Stimulated activated CD8-positive, alpha-beta memory T cell treated with anti-CD3 and anti-CD28 coated beads, Interleukin-4, amount 100 ng/mL, for 48 hours (primary cell): ENCODE measurements around the gene CAMSAP2.

Experiments used
- DNase-seq: peaks from one replicate; pipeline ENCODE4 v3.0.0-alpha.2; 2020

The CAMSAP2 gene

DNA sequence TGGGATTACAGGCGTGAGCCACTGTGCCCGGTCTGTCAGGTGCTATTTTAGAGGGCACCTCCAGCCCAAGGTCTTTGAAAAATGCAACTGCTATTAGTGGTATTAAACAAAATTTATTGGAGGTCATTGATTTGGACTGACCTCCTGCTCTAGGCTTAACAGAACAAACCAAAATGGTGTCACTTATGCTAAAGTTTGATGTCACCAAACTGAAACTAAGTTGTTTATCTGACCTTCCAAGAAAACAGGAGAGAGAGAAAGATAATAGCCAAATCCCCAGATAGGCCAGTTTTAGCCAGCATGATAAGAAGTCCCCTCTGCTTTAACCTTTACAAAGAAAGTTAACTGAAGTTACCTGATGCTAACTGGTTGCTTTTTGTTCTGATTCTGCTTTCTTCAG is 147.9 kb downstream of the CAMSAP2 start:
- no peak for DNase-seq

DNA sequence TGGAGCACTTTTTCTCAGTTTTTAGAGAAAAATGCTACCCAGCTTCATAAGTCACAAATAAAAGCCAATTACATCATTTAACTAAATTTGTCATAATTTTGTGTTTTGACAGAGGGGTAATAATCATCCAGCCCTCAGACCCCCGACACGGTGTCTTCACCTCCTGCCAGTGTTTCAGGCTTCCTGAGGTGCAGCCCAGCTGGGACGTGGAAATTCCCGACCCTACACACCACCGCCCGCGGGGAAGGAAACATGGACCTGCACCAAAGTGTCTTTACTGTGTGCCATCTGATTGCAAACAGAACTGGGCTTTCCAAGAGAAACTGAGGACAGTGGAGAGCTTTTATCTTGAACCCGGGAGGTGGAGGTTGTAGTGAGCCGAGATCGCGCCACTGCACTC is 148.3 kb downstream of the CAMSAP2 start:
- no peak for DNase-seq

DNA sequence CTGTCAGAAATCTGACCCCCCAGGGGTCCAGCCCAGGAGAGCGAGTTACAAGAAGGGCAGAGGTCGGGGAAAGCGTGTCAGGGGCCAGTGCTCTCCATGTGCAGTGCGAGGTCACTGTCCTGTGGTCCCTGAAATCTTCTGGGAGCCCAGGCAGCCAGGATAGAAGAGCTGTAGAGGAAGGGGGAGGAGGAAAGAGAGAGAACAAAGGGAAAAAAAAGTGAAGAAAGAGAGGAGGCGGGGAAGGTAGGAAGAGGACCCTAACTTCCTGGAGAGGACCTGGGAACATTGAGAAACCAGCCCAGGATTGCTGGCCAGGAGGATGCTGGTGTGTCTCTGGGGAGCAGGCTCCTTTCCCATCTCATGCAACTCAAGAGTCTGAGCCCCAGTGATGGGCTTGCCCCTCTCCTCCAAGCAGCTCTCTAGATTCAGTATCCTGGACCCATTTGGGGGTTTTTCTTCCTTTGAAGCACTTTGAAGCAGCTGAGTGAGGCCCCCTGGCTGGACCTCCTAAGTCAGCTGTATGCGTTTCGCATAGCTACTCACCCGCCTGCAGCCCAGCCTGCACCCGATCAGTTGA is 149.2 kb downstream of the CAMSAP2 start:
- DNase-seq: no peak

DNA sequence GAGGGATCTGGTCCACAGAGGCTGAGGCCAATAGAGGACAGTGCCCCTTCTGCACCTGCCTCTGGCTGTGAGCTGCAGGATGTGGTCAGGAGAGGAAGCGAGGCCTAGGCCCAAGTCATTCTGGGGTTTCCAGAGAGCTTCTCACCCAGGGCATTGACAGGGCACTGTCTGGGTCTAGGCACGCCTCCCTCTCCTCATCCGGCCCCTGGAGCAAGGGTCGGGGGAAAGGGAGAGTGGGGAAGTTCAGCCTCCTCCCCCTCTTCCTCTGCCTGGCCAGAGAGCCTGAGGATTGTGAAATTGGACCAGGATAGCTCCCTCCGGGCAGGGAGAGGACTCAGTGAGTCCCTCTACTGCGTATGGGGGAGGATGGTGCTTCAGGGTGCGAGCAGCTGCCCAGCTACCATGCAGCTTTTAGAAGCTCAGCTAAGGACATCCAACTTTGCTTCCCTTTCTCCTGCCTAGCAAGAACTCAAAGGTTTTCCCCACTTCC is 149.7 kb downstream of the CAMSAP2 start:
- DNase-seq: peak; percentile 73

DNA sequence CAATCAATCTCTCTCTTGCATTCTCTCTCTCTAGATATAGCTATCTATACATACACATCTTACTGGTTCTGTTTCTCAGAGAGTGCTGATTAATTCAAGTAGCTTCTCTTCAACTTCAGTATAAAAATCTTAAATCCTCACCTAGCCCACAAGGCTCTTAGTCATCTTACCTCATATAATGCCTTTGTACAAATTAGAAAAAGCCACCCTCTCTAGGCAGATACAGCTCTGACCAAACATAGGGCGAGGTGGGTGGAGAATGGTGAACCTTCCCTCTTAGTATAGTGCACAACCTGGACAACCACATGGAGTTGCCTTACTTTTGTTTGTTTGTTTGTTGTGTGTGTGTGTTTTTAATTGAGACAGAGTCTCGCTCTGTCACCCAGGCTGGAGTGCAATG is 150.9 kb downstream of the CAMSAP2 start:
- DNase-seq: peak; percentile 53

DNA sequence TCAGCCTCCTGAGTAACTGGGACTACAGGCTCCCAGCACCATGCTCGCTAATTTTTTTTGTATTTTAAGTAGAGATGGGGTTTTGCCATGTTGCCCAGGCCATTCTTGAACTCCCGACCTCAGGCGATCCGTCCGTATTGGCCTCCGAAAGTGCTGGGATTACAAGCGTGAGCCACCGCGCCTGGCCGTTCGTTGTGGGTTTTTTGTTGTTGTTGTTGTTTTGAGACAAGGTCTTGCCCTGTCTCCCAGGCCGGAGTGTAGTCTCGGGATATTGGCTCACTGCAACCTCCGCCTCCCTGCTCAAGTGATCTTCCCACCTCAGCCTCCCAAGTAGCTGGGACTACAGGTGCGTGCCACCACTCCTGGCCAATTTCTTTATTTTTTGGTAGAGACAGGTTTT is 151.3 kb downstream of the CAMSAP2 start:
- no peak for DNase-seq

DNA sequence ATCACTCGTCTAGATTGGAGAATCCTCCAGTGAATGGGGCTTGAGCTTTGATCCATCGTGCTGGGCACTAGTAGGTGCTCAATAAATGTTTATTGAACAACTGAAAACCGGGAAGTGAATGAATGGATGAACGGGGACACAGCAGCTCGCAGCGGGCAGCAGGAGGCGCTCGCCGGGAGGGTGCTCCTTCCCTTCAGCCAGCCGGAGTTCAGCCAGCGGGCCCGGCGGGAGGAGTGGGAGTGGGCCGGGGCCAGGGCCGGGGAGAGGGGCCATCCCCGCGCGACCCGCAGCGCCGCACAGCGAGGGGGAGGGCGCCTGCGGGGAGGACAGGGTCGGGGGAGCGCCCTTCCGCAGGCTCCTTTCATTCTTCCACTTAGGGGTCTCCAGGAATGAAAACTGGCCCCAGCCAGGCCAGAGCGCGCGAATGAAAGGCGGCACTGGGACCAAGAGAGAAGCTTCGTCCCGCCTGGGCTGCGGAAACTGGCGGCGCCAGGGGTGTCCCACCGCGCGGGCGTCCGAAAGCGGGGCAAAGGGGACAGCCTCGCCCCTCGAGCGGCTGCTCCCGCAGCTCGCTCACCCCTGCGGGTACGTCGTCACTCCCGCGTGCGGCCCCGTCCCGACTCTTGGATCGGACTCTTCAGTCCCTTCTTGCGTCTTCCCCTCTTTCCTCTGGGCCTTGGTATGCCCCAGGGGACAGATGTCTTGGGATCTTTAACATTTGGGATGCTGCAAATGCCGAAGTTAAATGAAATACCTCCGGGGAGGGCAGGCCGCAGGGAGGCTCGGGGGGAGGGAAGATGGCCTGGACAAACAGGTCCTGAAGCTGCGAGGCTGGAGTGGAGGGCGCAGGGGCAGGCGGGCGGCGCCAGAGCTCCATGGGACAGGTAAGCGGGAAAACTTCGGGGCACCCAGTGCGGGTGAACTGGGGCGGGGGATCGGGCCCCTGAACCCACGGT is 152.4 kb downstream of the CAMSAP2 start:
- no peak for DNase-seq

DNA sequence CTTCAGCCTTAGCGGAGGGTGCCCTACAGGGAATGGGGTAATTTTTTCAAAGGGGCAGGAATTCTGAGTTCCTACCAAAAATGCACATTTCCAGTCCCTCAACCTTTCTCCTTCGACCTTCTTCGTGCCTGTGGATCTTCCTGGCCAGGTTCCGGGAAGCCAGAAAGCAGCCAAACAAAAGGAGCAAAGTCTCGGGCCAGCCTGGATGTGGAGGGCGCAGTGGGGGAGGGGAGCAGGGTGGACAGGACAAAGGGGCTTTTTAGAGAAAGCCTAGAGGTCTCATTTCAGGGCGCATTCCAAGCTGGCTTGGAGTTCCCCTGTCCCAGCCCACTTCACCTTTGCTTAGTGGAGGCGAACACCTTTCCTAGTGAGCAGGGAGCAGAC is 153.1 kb downstream of the CAMSAP2 start:
- no peak for DNase-seq

DNA sequence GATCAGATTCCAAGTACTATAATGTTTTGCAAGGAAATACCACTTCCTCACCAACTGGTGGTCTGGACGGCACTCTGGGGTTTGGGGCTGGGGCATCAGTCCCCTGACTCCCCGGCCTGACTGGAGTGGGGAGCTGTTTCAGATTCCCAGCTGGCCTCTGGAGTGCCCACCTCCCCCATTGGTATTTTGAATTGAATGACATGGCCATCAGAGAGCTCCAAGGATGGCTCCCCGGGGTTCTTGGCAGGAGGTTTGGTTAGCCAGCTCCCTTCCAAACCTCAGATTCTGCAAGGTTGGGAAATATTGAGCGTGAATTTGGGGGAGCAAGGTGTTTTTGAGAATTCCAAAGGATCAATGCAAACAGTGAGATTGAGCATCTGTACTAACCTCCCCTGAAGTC is 153.9 kb downstream of the CAMSAP2 start:
- no peak for DNase-seq

DNA sequence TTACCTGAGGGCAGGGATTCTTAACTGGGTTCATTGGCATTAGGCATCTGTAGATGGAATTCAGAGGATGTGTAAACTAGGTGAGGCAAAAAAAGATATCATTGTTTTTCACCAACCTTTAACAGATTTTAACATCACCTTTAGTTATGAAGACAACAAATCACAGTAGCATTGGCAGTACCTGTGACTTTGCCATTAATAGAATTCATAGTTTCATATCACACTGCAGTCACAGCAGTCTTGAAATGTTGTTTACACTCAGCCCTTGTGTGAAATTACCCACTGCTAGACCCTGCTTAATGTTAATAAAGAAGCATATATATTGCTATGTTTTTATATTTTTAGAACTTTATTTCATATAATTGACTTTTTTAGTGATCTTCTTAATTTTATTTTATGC is 154.3 kb downstream of the CAMSAP2 start:
- DNase-seq: no peak

DNA sequence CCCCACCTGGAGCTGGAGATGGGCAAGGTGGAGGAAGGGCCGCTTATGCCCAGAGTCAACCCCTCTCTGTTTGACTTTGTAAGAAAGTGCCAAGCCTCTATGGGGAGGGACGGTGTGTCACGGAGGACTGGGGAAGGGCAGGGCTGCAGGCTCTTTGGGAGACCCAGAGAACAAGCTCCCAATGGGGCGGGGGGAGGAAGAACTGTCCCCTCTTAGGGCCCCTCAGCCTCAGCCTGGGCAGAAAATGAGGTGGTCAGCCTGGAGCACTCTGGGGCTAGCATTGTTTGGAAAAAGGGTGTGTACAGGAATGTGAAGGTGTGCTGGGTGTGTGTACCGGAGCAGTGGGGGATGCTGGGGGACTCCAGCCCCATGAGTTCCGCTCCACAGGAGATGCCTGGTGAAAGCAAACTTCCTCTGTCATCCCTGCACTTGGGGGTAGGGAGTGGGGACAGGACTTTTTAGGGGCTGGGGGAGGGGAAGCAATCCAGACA is 154.8 kb downstream of the CAMSAP2 start:
- no peak for DNase-seq

DNA sequence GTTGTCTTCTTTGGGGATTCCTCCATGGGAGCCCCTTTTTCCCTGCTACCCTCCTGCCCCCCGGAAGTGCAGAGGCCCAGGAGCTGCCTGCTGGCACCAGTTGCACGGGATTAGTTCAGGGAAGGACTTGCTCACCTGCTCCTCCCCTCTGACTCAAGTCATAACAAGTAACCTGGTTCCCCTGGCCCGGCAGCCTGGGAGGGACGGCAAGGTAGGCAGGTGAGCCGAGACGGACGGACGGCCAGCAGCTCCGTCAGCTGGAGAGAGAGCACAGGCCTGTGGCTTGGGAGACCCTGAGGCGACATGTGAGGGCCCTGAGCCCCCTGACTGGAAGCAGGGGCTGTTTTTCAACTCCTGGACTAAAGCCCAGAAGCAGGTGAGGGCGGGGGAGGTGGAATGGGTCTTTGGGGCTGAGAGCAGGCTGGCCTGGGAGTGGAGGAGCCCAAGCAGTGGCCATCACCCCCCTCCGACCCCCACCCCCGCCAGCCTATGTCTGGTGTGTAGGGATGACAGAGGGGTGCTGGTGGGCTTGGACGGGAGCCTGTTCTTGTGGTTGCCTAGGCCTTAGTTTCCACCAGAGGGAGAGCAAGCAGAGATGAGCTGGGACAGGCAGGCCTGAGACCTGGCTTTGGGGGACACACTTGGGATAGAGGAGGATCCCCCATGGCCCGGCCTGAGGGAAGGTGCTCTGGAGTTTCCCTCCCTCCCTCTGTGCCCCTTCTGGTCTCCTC is 156.2 kb downstream of the CAMSAP2 start, which contains the start of gene INAVA:
TSS of gene INAVA (plus strand) at position 189 of the 731 bp plus-strand sequence. CDS start 3,501 bp downstream, outside the sequence.
- DNase-seq: no peak

DNA sequence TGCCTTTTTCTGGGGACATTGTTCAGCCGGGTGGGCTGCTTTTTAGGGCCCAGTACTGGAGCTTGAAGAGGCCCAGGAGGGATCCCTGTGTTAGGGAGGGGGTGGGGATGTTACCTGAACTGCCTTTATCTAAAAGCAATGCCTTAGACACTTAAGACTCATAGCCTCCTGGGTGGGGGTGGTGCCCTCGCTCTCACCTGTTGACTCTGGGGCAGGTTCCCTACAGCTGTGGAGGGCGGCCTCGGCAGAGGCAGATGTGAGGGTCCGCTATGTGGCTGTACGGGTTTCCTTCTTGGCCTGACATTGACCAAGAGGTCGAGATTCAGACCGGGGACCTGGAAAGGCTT is 156.7 kb downstream of the CAMSAP2 start:
- DNase-seq: no peak

DNA sequence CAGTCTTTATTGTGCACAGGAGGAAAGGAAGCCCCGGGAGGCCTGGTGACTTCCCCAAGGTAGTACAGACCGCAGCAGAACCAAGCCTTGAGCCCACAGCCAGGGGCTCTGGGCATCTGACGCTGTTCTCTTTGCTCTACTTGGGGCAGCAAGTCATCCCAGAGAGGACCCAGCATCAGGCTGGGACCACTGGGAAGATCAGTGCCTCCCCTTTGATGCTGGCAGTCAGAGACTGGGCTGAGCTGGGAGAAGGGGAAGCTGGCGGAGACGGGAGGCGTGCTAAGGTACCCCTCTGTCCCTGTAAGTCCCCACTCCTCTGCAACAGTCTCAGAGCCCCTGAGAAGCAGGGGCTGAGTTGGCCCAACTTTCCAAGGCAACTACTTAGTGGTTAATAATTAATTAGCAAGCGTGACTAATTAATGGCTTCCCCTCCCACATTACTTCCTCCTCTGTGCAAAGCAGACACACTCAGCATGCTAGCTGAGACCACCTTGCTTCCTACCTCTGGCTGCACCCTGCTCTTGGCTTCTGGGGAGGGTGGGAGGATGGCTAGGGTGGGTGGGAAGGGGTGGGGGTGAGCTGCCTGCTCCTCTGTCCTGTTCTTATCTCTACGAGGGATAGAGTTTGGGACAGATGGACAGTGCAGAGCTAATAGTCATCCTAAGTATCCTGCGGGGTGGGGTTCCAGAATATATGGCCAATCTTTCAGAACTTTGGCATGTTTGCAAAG is 157.3 kb downstream of the CAMSAP2 start:
- no peak for DNase-seq

DNA sequence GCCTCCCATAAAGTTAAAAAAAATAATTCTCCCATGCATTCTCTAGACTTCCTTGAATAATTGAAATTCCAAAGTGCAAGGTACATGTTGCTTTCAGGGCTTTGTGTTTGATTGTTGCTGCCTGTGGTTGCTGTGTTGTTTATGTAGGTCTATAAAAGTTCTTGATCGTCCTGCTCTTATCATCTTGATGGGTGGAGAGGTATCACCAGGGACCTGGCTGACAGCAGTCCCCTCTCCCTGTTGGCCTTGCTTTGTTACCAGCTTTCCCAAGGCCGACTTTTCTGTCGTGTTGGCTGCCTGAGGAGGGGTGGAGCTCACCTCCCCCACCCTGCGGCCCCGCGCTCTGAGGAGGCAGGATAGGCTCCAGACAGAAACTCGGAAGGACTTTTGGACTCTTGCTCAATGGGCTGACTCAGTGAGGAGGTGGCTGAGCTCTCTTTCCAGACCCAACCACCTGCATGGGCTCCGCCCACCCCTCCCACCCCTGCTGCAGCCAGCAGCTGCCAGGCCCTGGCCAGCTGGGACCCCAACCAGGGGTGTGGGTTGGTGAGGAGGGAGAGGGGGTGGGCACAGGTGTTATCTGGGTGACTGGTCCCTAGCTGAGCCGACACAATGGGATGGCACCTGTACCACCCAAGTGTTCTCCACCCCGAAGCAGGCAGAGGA is 158.0 kb downstream of the CAMSAP2 start:
- DNase-seq: no peak

DNA sequence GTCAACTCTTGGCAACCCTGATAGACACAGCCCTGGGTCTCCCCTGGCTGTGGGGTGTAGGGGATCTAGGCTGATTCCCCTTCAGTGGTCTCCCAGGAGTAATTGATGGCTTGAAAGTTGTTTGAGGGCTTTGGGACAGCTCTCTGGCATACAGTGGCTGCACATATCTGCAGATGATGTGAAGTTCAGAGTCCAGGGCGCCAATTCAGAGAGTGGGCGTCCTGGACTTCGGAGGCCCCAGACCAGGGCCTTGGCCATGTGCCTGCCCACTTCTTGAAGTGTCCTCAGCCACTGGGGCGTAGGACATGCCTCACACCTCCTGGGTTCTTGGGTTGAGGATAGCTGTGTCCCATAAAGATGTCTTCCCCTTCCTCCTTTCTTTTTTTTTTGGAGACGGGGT is 158.6 kb downstream of the CAMSAP2 start:
- DNase-seq: no peak

DNA sequence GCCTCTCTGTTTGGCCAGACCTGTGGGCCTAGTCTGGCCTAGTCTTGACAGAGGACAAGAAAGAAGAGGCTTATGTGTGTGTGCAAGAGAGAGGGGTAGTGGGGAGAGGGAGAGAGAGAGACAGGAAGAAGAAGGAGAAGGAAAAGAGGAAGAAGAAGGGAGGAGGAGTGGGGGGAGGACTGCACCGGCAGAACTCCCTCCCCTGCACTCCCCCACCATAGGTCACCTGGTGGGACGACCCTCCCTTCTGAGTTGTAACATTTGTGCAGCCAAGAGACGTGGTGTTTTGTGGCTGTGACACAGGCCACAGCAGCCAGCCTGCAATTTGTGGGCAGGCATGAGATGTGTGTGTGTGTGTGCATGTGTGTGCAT is 160.3 kb downstream of the CAMSAP2 start:
- DNase-seq: no peak

DNA sequence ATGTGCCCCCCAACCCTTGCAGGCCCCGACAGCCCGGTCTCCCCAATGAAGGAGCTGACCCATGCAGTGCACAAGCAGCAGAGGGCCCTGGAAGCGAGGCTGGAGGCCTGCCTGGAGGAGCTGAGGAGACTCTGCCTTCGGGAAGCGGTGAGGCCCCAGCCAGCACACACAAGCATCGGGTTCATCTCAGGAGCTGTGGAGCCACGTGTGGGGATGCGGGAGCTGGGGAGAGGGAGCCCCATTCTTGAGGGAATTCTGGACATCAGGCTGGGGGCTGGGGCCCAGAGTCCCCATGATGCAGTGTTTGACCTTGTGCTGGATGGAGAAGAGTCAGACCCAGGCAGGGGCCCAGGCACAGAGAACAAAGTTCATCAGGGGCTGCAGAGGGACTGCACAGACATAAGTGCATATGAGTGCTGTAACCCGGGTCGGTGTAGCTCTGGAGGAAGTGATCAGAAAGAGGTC is 160.8 kb downstream of the CAMSAP2 start:
- no peak for DNase-seq

DNA sequence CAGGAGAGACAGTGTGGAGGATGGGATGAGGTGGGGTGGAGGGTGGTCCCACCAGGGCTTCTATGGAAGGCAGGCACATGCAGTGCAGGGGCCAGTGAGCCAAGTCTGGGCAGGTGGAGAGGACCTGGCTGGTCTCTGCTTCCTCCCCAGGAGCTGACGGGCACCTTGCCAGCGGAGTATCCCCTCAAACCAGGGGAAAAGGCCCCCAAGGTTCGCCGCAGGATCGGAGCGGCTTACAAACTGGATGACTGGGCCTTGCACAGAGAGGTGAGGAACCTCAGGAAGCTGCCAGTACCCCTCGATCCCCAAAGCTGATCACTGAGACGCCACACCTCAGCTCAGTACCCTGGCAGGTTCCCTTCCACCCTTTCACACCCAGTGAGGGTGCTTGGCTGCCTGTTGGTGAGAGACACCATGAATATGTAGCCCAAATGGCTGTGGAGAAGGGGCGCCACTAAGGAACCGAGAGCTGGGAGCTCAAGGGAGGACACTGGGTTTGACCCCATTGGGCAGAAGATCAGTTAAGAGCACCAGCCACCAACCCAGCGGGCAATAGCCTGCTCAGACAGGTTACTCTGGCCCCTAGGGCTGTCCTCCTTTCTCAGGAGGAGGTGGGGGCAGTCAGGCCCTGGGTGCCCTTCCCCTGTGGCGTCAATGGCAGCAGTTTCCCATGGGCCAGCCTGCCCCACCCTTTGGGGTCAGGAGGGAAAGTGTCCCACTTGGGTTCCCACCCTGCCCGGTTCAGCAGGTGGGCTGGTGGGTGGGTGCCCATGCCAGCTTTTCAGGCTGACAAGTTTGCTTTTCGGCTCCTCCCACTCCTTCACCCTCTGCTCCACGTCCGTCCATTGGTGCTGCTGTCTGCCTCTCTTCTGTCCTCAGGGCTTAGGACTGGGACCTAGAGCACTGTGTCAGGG is 161.5 kb downstream of the CAMSAP2 start:
- no peak for DNase-seq

DNA sequence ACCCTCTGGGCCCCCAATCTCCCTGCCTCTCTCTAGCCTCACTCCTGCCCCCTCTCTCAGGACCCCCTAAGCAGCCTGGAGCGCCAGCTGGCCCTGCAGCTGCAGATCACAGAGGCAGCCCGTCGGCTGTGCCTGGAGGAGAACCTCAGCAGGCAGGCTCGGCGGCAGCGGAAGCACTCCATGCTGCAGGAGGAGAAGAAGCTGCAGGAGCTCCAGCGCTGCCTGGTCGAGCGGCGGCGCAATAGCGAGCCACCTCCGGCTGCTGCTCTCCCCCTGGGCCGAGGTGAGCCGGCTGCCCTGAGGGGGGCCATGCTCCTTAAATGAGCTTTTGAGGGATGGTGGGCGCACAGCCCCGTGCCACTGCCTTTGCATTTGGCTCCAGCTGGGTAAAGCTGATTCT is 162.2 kb downstream of the CAMSAP2 start:
- DNase-seq: no peak

DNA sequence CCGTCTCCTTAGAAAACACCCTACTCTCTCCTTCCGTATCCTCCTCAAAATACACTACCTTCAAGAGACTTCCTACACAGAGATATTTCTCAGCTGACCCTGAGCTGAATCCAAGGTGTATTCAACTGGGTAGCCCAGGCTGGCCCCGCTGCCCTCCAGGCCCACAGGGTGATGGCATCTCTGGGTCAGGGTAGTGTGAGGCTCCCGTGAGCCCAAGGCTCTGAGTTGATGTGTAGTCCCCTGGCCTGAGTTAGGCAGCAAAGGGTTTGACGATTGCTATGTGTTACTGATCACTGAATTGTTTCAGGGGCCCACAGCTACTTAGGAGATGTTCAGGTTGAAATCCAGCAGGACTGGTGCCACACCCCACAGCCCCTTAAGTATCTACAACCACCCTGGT is 162.7 kb downstream of the CAMSAP2 start:
- DNase-seq: no peak
